HG02938 (cell line): ENCODE results near the gene RBP3.

Experiments used
- ATAC-seq: cut with Tn5 transposase; IDR thresholded peaks from one replicate; pipeline ENCODE4 v1.9.1; 2021; ENCODE audit warnings: mild to moderate bottlenecking, moderate library complexity; ENCODE audit not compliant: unreplicated experiment

The RBP3 gene

GRCh38 chr10:47317251-47317650, 30.9 kb upstream of the RBP3 start:
- no peak for ATAC-seq

GRCh38 chr10:47318706-47319105, 29.5 kb upstream of the RBP3 start:
- ATAC-seq: no peak

- ATAC-seq: no peak
These were observed 28.4 kb upstream of the RBP3 start for GRCh38 chr10:47319784-47320183.

GRCh38 chr10:47320812-47321211, 27.4 kb upstream of the RBP3 start:
- ATAC-seq: no peak

- ATAC-seq: no peak
These were observed 26.5 kb upstream of the RBP3 start for GRCh38 chr10:47321521-47322195.

- ATAC-seq: no peak
These were observed 25.7 kb upstream of the RBP3 start, which contains the start of gene GDF2 for GRCh38 chr10:47322300-47323061. TSS of gene GDF2 (plus strand) at chr10:47322454. CDS start at chr10:47322669, 215 bp downstream.

GRCh38 chr10:47323087-47323486, 25.1 kb upstream of the RBP3 start:
- ATAC-seq: no peak

- ATAC-seq: no peak
These were observed 24.4 kb upstream of the RBP3 start for GRCh38 chr10:47323636-47324296.

- no peak for ATAC-seq
These were observed 22.6 kb upstream of the RBP3 start for GRCh38 chr10:47325303-47326291.

GRCh38 chr10:47326306-47326926, 21.7 kb upstream of the RBP3 start:
- no peak for ATAC-seq

- ATAC-seq: no peak
These were observed 21.2 kb upstream of the RBP3 start for GRCh38 chr10:47326927-47327330.

GRCh38 chr10:47329855-47330254, 18.3 kb upstream of the RBP3 start:
- no peak for ATAC-seq

- ATAC-seq: no peak
These were observed 17.8 kb upstream of the RBP3 start for GRCh38 chr10:47330366-47330765.

- ATAC-seq: no peak
These were observed 17.4 kb upstream of the RBP3 start for GRCh38 chr10:47330804-47331203.

GRCh38 chr10:47331491-47331890, 16.7 kb upstream of the RBP3 start:
- ATAC-seq: no peak

GRCh38 chr10:47331954-47332353, 16.2 kb upstream of the RBP3 start:
- no peak for ATAC-seq

- no peak for ATAC-seq
These were observed 15.8 kb upstream of the RBP3 start for GRCh38 chr10:47332371-47332770.

GRCh38 chr10:47332946-47333345, 15.2 kb upstream of the RBP3 start:
- ATAC-seq: no peak

GRCh38 chr10:47333532-47333931, 14.6 kb upstream of the RBP3 start:
- no peak for ATAC-seq
